Stimulated activated CD4-positive, alpha-beta T cell treated with anti-CD3 and anti-CD28 coated beads, Interleukin-4, amount 100 ng/mL, for 1 hour (primary cell): ENCODE data around the gene SP1.
A peak's percentile ranks its signal among the peaks of the same experiment; 100 is the strongest.

Source experiments
- DNase-seq: peaks from one replicate; pipeline ENCODE4 v3.0.0-alpha.2; 2020

SP1 gene

GRCh38 chr12:53452159-53453077 is 72.4 kb downstream of the SP1 start:
- DNase-seq = peak; percentile 74

DNA sequence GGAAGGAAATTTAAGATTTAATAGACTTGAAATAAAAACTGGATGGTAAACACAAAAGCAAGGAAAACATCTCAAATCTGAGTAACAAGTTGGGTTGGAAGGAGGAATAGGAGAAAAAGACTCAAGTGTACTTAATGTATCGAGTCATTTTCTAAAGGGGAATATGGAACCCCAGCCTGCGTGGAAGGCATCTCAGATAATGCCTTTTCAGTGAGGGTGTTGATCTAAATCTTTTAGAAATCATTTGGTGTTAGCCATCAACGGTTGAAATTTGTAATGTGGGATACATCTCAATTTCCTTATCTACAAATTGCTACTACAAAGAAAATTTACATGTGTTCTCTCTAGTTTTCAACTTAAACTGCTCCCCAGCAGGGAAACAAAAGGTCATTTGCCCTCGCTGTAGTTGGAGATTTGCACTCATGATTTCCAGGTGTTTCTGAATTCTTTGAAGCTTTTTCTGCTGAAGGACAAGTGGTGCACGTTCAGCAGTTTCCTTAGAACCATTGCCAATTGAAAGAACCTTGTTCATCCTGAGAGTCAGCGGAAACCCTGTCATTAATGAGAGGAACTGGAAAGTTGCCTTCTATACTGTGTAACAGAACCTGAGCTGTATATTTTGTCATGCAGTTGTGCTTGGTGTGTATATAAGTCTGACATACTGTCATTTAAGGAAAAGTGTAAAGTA is 74.1 kb downstream of the SP1 start:
- DNase-seq = no peak

DNA sequence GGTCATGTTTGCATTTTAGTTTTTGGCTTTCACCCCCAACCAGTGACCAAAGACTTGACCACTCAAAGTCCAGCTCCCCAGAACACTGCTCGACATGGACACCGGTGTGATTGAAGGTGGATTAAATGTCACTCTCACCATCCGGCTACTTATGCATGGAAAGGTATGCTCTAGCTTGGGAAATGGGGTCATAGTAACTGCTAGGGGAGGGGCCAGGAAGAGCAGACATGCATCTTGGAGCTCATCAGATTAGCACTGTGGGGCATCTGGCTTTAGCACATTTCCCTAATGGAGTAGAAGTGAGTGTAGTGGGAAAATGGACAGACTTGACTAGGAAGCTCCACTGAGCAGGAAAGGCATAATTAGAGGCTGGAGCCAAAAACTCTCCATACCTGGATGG is 74.7 kb downstream of the SP1 start:
- DNase-seq = no peak

DNA sequence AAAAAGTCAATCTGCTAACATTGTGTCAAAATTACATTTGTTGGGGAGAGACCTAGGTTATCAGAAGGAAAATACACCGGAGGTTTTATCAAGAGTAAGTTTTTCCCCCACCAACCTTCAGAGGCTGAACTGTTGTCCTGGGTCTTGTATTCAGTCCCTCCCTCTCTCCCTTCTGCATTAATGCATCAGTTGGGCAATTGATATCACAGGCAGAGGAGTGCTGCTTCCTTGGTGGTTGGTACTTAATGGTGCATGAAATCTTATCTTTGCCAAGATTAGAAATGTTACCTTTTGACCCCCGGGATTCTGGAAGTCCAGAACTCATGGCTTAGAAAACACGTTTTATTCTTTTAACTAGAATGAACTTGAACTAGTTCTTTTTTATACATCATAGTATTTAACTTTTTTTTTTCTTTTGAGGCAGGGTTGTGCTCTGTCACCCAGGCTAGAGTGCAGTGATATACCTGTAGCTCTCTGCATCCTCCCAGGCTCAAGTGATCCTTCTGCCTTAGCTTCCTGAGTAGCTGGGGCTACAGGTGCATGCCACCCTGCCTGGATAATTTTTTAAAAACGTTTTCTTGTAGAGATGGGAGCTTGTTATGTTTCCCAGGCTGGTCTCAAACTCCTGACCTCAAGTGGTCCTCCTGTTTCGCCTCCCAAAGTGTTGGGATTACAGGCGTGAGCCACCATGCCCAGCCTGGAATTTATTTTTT is 76.8 kb downstream of the SP1 start:
- no peak for DNase-seq

DNA sequence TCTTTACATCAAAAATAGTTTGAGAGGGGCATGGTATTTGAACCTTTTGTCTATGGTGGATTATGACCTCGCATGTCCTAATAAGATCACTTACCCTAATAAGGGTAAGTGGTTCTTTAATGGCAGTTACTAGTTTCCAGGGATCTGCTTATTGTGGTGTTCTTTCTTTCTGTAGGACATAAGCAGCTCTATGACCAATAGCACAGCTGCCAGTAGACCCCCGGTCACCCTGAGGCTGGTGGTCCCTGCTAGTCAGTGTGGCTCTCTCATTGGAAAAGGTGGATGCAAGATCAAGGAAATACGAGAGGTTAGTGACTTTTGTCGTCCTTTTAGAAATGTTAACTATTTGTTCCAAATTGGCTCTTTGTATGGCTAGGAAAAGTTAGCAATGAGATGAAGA is 79.1 kb downstream of the SP1 start:
- no peak for DNase-seq

DNA sequence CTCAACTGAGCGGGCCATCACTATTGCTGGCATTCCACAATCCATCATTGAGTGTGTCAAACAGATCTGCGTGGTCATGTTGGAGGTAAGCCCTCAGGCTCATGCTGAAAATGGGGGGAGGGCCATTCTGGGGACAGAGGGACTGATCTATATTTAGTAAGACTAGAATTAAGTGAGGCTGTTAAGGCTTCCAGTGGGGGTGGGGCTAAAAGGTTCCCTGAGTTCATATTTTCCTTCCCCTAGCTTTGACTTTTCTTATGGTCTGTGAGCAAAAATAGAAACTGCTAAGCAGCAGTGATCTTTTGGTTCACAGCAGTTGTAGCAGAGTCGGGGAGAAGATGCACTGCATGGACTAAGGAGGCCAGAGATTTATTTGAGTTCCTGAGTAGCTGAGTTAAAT is 81.1 kb downstream of the SP1 start:
- no peak for DNase-seq

DNA sequence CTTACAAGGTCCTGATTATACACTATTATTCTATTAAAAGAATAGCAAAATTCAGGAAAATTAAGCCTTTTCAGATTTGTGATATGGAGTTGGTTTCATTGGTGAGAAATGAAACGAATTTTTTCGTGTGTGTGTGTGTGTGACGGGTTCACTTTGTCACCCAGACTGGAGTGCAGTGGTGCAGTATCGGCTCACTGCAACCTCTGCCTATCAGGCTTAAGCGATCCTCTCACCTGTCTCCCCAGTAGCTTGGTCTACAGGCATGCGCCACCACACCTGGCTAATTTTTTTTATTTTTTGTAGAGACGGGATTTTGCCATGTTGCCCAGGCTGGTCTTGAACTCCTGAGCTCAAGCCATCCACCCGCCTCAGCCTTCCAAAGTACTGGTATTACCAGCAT is 81.6 kb downstream of the SP1 start:
- DNase-seq = no peak

- DNase-seq = no peak
These were observed 83.0 kb downstream of the SP1 start for GRCh38 chr12:53462935-53463334.

DNA sequence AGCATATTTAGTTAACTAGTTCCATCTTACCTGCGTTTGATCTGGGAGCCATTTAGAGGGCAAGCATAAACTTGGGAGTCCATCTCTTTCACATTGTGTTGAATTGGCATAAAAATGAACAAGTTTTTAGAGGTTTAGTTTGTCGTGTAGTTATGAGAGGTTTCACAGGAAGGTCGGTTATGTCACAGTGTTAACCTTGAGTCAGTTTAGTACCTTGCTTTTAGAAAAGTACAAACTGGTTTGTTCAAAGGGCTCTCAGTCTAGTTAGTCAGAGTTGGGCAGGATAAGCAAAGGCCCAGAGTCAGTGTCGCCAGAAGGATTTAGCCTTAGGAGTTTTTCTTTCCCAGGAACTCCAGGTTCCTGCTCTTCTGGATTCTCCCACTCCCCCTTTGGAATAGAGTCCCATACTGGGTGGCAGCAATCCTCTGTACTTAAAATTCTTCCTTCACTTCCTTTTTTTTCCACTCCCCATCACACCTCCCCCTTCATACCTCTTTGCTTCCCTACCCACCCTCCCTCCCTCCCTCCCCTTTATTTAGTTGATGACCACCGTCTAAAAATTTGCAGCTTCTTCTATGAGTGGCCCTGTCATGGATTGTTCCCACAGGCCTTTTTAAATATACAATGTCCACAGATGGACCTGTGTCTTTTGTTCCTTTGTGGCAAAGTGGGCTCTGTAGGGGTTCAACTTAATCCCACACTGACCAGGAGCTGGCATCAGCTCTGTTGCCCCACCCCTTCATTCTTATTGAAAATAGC is 84.0 kb downstream of the SP1 start:
- DNase-seq = no peak

- DNase-seq = no peak
These were observed 84.9 kb downstream of the SP1 start for GRCh38 chr12:53464685-53465418.

DNA sequence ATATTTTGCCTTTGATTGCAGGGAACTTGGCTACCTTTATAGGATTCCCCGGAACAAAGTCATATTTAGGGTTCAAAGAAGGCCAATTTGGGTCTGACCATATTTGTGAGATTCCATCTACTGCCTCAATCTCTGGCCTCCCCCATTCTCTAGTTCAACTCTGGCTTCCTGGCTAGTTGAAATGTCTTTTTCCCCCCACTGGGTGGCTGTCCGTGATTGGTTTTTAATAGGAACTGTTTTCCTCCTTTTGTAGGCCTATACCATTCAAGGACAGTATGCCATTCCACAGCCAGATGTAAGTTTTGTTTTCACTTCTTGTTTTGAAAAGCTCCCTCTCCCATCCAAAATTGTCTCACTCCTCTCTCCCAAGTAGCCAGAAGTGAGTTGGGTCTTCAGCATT is 85.7 kb downstream of the SP1 start:
- no peak for DNase-seq
